IMR-90 (cell line): ENCODE data around the gene IL31RA. TPM values are rescaled to one million over a fixed set of nuclear protein-coding genes. Genes with fewer than 3 reads are reported as not detected.

Experiments used
- ATAC-seq: fragments of 200-7000 bp; cut with Tn5 transposase; 2 replicates; pipeline ENCODE4 v1.9.1; 2020; ENCODE audit warnings: low read depth, mild to moderate bottlenecking, moderate library complexity
- BruUV-seq: library from RNA; stranded (reverse); fragments of 400-500 nt; replicated peaks from 2 replicates; lab custom pipeline; 2021; lab: Mats Ljungman, UMichigan
- CTCF ChIA-PET: fragments of 300-600 bp; formaldehyde crosslinking; extraction: SDS; loops from one replicate; lab custom pipeline; 2021; ENCODE audit warnings: antibody characterized with exemption; lab: Yijun Ruan, JAX
- POLR2A ChIA-PET: fragments of 300-600 bp; sonication (Branson Sonifier 250); formaldehyde crosslinking; loops from one replicate; lab custom pipeline; 2022; ENCODE audit warnings: antibody characterized with exemption; ENCODE audit not compliant: unreplicated experiment; lab: Charles Lee
- DNase-seq: peaks from one replicate; pipeline ENCODE4 v3.0.0; 2013
- H2AFZ ChIP-seq: replicated peaks from 2 replicates; pipeline ENCODE3; 2013; ENCODE audit warnings: low read length, mild to moderate bottlenecking; ENCODE audit not compliant: poor library complexity
- H2AK5ac ChIP-seq: 2 replicates; pipeline ENCODE4 v1.6.1; 2013; ENCODE audit warnings: low read depth, low read length, inconsistent platforms
- H2AK9ac ChIP-seq: replicated peaks from 2 replicates; pipeline ENCODE3; 2013; ENCODE audit warnings: mild to moderate bottlenecking, low read depth, low read length, moderate library complexity; ENCODE audit not compliant: poor library complexity
- H2BK120ac ChIP-seq: 2 replicates; pipeline ENCODE4 v1.6.1; 2013; ENCODE audit warnings: low read depth, low read length, inconsistent platforms
- H2BK15ac ChIP-seq: 3 replicates; pipeline ENCODE4 v1.6.1; 2013; ENCODE audit warnings: low read depth, low read length, inconsistent platforms
- H2BK20ac ChIP-seq: 2 replicates; pipeline ENCODE4 v1.6.1; 2013; ENCODE audit warnings: low read depth, mild to moderate bottlenecking, inconsistent platforms, low read length, moderate library complexity
- H2BK5ac ChIP-seq: 2 replicates; pipeline ENCODE4 v1.6.1; 2013; ENCODE audit warnings: mild to moderate bottlenecking, low read depth, low read length, inconsistent platforms; ENCODE audit not compliant: poor library complexity, severe bottlenecking
- H3K14ac ChIP-seq: replicated peaks from 2 replicates; pipeline ENCODE4 v1.6.1; 2013; ENCODE audit warnings: low read depth, low read length, inconsistent platforms
- H3K18ac ChIP-seq: 2 replicates; pipeline ENCODE4 v1.6.1; 2013; ENCODE audit warnings: low read depth, low read length, control low read depth
- H3K23ac ChIP-seq: 2 replicates; pipeline ENCODE4 v1.6.1; 2013; ENCODE audit warnings: low read depth, low read length, inconsistent platforms
- H3K27ac ChIP-seq: 2 replicates; pipeline ENCODE4 v1.5.1; 2013; ENCODE audit warnings: mild to moderate bottlenecking, control low read depth, low read length; ENCODE audit not compliant: insufficient read depth
- H3K27me3 ChIP-seq: 2 replicates; pipeline ENCODE4 v1.6.1; 2013; ENCODE audit warnings: low read length; ENCODE audit not compliant: control insufficient read depth, insufficient read depth
- H3K36me3 ChIP-seq: 2 replicates; pipeline ENCODE4 v1.6.1; 2013; ENCODE audit warnings: low read length, mixed read lengths; ENCODE audit not compliant: control insufficient read depth, insufficient read depth
- H3K4ac ChIP-seq: 2 replicates; pipeline ENCODE4 v1.6.1; 2013; ENCODE audit warnings: low read depth, low read length, inconsistent platforms
- H3K4me1 ChIP-seq: 2 replicates; pipeline ENCODE4 v1.6.1; 2013; ENCODE audit warnings: low read length, mixed read lengths; ENCODE audit not compliant: control insufficient read depth, insufficient read depth
- H3K4me2 ChIP-seq: 2 replicates; pipeline ENCODE4 v1.6.1; 2013; ENCODE audit warnings: low read depth, mild to moderate bottlenecking, control low read depth, low read length, moderate library complexity
- H3K4me3 ChIP-seq: 2 replicates; pipeline ENCODE4 v1.5.1; 2013; ENCODE audit warnings: low read depth, mild to moderate bottlenecking, control low read depth, low read length, moderate library complexity; ENCODE audit not compliant: insufficient read depth
- H3K56ac ChIP-seq: 2 replicates; pipeline ENCODE4 v1.6.1; 2013; ENCODE audit warnings: low read length, inconsistent platforms; ENCODE audit not compliant: insufficient read depth; ENCODE audit errors: extremely low read depth
- H3K79me1 ChIP-seq, 2 experiments: 2 replicates each; pipeline ENCODE4 v1.6.1; 2013; ENCODE audit warnings: low read length in 2 of 2, inconsistent platforms in 1 of 2, low read depth in 1 of 2
- H3K9ac ChIP-seq: 2 replicates; pipeline ENCODE4 v1.6.1; 2013; ENCODE audit warnings: low read depth, low read length, control low read depth
- H3K9me1 ChIP-seq: 2 replicates; pipeline ENCODE4 v1.6.1; 2013; ENCODE audit warnings: low read length, inconsistent platforms; ENCODE audit not compliant: insufficient read depth
- H3K9me3 ChIP-seq: 2 replicates; pipeline ENCODE4 v1.6.1; 2013; ENCODE audit warnings: low read length; ENCODE audit not compliant: control insufficient read depth, insufficient read depth
- H4K20me1 ChIP-seq: 2 replicates; pipeline ENCODE4 v1.6.1; 2013; ENCODE audit warnings: low read length, inconsistent platforms; ENCODE audit not compliant: insufficient read depth
- H4K5ac ChIP-seq: 2 replicates; pipeline ENCODE4 v1.6.1; 2013; ENCODE audit warnings: mild to moderate bottlenecking, low read depth, low read length, control low read depth
- H4K8ac ChIP-seq, 2 experiments: 2 replicates each; pipeline ENCODE4 v1.6.1; 2013; ENCODE audit warnings: low read depth in 2 of 2, low read length in 2 of 2, control low read depth in 1 of 2, inconsistent platforms in 1 of 2
- H4K91ac ChIP-seq: 2 replicates; pipeline ENCODE4 v1.6.1; 2013; ENCODE audit warnings: low read depth, low read length, inconsistent platforms; ENCODE audit not compliant: insufficient read depth
- BHLHE40 ChIP-seq: fragments of 150-350 bp; IDR thresholded peaks from 2 replicates; pipeline ENCODE4 v1.6.1; 2016; ENCODE audit warnings: mild to moderate bottlenecking, low read depth, low read length
- CEBPB ChIP-seq: IDR thresholded peaks from 2 replicates; pipeline ENCODE4 v1.6.1; 2012; ENCODE audit warnings: low read depth, low read length, improper control_type of control experiment
- CHD1 ChIP-seq: IDR thresholded peaks from 2 replicates; pipeline ENCODE4 v1.6.1; 2012; ENCODE audit warnings: low read depth, low read length, improper control_type of control experiment
- CTCF ChIP-seq: conservative IDR thresholded peaks from 2 replicates; pipeline ENCODE4 v1.5.1; 2012; ENCODE audit warnings: mild to moderate bottlenecking, low read depth, low read length, improper control_type of control experiment
- FOS ChIP-seq: fragments of 150-350 bp; IDR thresholded peaks from 2 replicates; pipeline ENCODE4 v1.6.1; 2016; ENCODE audit warnings: low read depth, low read length
- NFE2L2 ChIP-seq: fragments of 150-350 bp; IDR thresholded peaks from 2 replicates; pipeline ENCODE4 v1.6.1; 2016; ENCODE audit warnings: low read depth, mild to moderate bottlenecking, low read length
- RCOR1 ChIP-seq: IDR thresholded peaks from 2 replicates; pipeline ENCODE4 v1.6.1; 2012; ENCODE audit warnings: mild to moderate bottlenecking, low read length, improper control_type of control experiment; ENCODE audit not compliant: insufficient replicate concordance
- USF2 ChIP-seq: fragments of 150-350 bp; IDR thresholded peaks from 2 replicates; pipeline ENCODE4 v1.6.1; 2017; ENCODE audit warnings: mild to moderate bottlenecking, antibody characterized with exemption, low read length, low read depth
- WGBS, 2 experiments: methylation state at CpG; one replicate each; pipeline versions ENCODE4 v1.1.5 to v1.1.7; 2013; ENCODE audit warnings: missing lambda C conversion rate in 2 of 2; ENCODE audit not compliant: insufficient read length in 1 of 2; ENCODE audit errors: extremely low coverage in 2 of 2; 5-methylcytosine and 5-hydroxymethylcytosine counted together
- dilution Hi-C: fragments of 300-500 bp; cut with HindIII; formaldehyde crosslinking; loops from one replicate; pipeline ENCODE4 v1.14.3; 2018; ENCODE audit warnings: low sequenced_read_pairs; ENCODE audit not compliant: unreplicated experiment
- in situ Hi-C: fragments of 300-500 bp; cut with MboI; formaldehyde crosslinking; loops from 3 replicates; pipeline ENCODE4 v1.14.3; 2019; ENCODE audit warnings: low sequenced_read_pairs, inconsistent platforms, mixed read lengths
- intact Hi-C: fragments of 100-400 bp; cut with micrococcal nuclease; formaldehyde crosslinking; loops from 2 replicates; pipeline ENCODE4 v1.10.0; 2022
- polyA plus RNA-seq, 3 experiments: library from polyadenylated mRNA; depleted of rRNA; stranded (reverse); fragments of >200 nt; gene quantifications; 2 replicates each; pipeline ENCODE4 v1.2.3, GENCODE V29; 2012; ENCODE audit warnings: low replicate concordance in 1 of 3
- total RNA-seq: library from RNA; depleted of rRNA; stranded (reverse); fragments of >200 nt; gene quantifications from 2 replicates; pipeline ENCODE4 v1.2.3, GENCODE V29; 2012

The IL31RA gene
- total and polyA plus RNA-seq, 2 of the 4 experiments (the other 2 are of a cell fraction), result 0.39 to 0.90 TPM

- Histone ChIP-seq H3K79me1 (no peaks in the 10 kb centered on the region), H3K14ac (no peak overlapping the region), H3K4me2 (no peak overlapping the region), H3K4me3 (no peak overlapping the region), H4K20me1 (no peaks in the 10 kb centered on the region), H4K5ac (no peak overlapping the region), H3K27me3 (peaks cover 28% of the 10 kb centered on the region), H3K27ac (no peak overlapping the region), H3K4me1 (no peaks in the 10 kb centered on the region), H2BK15ac (no peak overlapping the region), H3K56ac (no peak overlapping the region), H3K23ac (no peak overlapping the region), H2AK9ac (no peak overlapping the region), H3K9me3 (no peaks in the 10 kb centered on the region), H3K4ac (no peak overlapping the region), H2BK20ac (no peak overlapping the region), H2AFZ (peak overlapping the region; percentile 76), H2AK5ac (no peak overlapping the region), H4K91ac (no peak overlapping the region), H3K9me1 (no peaks in the 10 kb centered on the region), H3K18ac (no peak overlapping the region), H2BK5ac (no peak overlapping the region), H3K36me3 (no peaks in the 10 kb centered on the region), H3K9ac (no peak overlapping the region), H2BK120ac (no peak overlapping the region; the same call in 1 of the 2 replicates), H4K8ac (no peak overlapping the region)
- intact Hi-C loops (no loop called here), in situ Hi-C loops (no loop called here), dilution Hi-C loops (no loop called here)
- BruUV-seq, result no TSS peak
- no peak for TF ChIP-seq BHLHE40
- TF ChIP-seq RCOR1, result no peak
- no peak for TF ChIP-seq FOS
- no peak for TF ChIP-seq CTCF
- TF ChIP-seq CHD1, result no peak
- TF ChIP-seq NFE2L2, result no peak
- no peak for TF ChIP-seq USF2
- no peak for TF ChIP-seq CEBPB
- POLR2A ChIA-PET, result no interaction called here
- CTCF ChIA-PET, result no interaction called here
- DNase-seq (no peak), ATAC-seq (peak; percentile 35)
- WGBS, 2 experiments, result 14% methylated on average over 12 of the region's 45 CpGs; no CpG with 5 or more reads in 1 of the 2 experiments
Observed at GRCh38 chr5:55821731-55822512, 29.2 kb upstream of the IL31RA start.
